ENCODE measurements around the gene NPAS3. TPM values are rescaled to one million over a fixed set of nuclear protein-coding genes. Genes with fewer than 3 reads are reported as not detected.

The NPAS3 gene
- total and polyA plus RNA-seq, 7 donors, result 0.04 to 1.5 (median 0.39) TPM

DNA sequence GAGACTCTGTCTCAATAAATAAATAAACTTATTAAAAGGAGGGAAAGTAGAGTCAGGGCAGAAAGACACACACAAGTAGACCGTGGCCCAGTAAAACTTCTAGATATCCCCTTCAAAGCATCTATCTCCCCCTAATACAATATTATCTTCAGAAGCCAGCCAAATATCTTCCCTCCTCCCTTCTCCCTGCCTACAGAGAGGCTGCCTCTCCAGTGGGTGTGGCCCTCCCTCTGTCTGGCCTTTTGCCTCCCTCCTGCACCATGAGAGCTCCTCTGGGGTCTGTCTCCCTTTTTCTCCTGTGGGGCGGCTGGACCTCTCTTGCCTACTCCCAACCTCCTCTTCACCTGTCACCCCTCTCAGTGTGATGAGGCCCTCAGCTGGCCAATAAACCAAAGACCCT lies 873.0 kb downstream of the NPAS3 start:
- no peaks in the 10 kb centered on the region for H3K36me3 ChIP-seq (ENCODE audit: insufficient read depth in 1 of 2, low read depth in 1 of 2)
- no peak overlapping the region for H3K4me3 ChIP-seq
- no peaks in the 10 kb centered on the region for H3K4me1 ChIP-seq
- no peak for DNase-seq
- TF ChIP-seq, protein P1, sequence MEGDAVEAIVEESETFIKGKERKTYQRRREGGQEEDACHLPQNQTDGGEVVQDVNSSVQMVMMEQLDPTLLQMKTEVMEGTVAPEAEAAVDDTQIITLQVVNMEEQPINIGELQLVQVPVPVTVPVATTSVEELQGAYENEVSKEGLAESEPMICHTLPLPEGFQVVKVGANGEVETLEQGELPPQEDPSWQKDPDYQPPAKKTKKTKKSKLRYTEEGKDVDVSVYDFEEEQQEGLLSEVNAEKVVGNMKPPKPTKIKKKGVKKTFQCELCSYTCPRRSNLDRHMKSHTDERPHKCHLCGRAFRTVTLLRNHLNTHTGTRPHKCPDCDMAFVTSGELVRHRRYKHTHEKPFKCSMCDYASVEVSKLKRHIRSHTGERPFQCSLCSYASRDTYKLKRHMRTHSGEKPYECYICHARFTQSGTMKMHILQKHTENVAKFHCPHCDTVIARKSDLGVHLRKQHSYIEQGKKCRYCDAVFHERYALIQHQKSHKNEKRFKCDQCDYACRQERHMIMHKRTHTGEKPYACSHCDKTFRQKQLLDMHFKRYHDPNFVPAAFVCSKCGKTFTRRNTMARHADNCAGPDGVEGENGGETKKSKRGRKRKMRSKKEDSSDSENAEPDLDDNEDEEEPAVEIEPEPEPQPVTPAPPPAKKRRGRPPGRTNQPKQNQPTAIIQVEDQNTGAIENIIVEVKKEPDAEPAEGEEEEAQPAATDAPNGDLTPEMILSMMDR (IDR thresholded peaks at IDR 0.05), result no peak
- no peak overlapping the region for H3K27ac ChIP-seq
- peaks cover 0 to 2% (median 0%) of the 10 kb centered on the region in 3 donors for H3K27me3 ChIP-seq (ENCODE audit: insufficient read depth in 3 of 3, low read length in 2 of 3)
- ATAC-seq, result no peak
- H3K9me3 ChIP-seq, result no peaks in the 10 kb centered on the region
- WGBS, 3 donors, result 94 to 98% (median 94%) methylated on average over 2 of the region's 2 CpGs
- intact Hi-C loops (cut with DNase I), result no loop called here

GRCh38 chr14:33812181-33812580 lies 873.5 kb downstream of the NPAS3 start:
- WGBS, 3 donors, result 89 to 90% (median 90%) methylated on average over 7 of the region's 7 CpGs
- ATAC-seq (no peak), DNase-seq (no peak)
- Histone ChIP-seq H3K9me3 (no peaks in the 10 kb centered on the region), H3K27me3 (ENCODE audit: insufficient read depth in 3 of 3, low read length in 2 of 3) (peaks cover 0 to 2% (median 0%) of the 10 kb centered on the region in 3 donors), H3K36me3 (ENCODE audit: insufficient read depth in 1 of 2, low read depth in 1 of 2) (no peaks in the 10 kb centered on the region), H3K4me3 (no peak overlapping the region), H3K4me1 (no peaks in the 10 kb centered on the region), H3K27ac (no peak overlapping the region)
- intact Hi-C loops (cut with DNase I), result no loop called here
- TF ChIP-seq, protein P1 (IDR thresholded peaks at IDR 0.05), result no peak

DNA sequence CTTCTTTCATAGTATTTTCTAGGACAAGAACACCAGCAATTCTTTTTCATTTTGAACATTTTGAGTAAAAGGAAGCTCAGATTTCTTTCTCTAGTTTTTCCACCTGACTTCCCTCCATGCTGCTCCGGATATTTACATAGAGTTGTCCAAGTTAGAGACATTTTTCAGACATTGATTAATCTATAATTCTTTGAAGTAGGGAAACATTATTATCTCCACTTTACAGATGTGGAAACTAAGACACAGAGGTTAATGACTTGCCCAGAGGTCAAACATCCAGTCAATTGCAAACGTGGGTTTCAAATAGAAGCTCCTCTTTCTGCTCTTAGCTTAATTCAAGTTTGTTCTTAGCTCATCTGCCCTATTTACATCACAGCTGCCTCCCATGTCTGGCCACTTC lies 873.9 kb downstream of the NPAS3 start:
- TF ChIP-seq, protein P1 (IDR thresholded peaks at IDR 0.05), result no peak
- Histone ChIP-seq H3K4me3 (no peak overlapping the region), H3K4me1 (no peaks in the 10 kb centered on the region), H3K36me3 (ENCODE audit: insufficient read depth in 1 of 2, low read depth in 1 of 2) (no peaks in the 10 kb centered on the region), H3K27ac (no peak overlapping the region), H3K27me3 (ENCODE audit: insufficient read depth in 3 of 3, low read length in 2 of 3) (peaks cover 0 to 2% (median 0%) of the 10 kb centered on the region in 3 donors), H3K9me3 (no peaks in the 10 kb centered on the region)
- DNase-seq (no peak), ATAC-seq (no peak)
- intact Hi-C loops (cut with DNase I), result no loop called here
- WGBS, 3 donors, result 55 to 63% (median 56%) methylated on average over 2 of the region's 2 CpGs

GRCh38 chr14:33814010-33814409 lies 875.3 kb downstream of the NPAS3 start:
- 71 to 75% (median 71%) methylated on average over 2 of the region's 2 CpGs for WGBS, 3 donors
- intact Hi-C loops (cut with DNase I), result no loop called here

More at GRCh38 chr14:33814010-33814409, 875.3 kb downstream of the NPAS3 start:
- TF ChIP-seq, protein P1 (IDR thresholded peaks at IDR 0.05), result no peak
- Histone ChIP-seq H3K4me3 (no peak overlapping the region), H3K27me3 (ENCODE audit: insufficient read depth in 3 of 3, low read length in 2 of 3) (peaks cover 0 to 2% (median 0%) of the 10 kb centered on the region in 3 donors), H3K4me1 (no peaks in the 10 kb centered on the region), H3K9me3 (no peaks in the 10 kb centered on the region), H3K27ac (no peak overlapping the region), H3K36me3 (ENCODE audit: insufficient read depth in 1 of 2, low read depth in 1 of 2) (no peaks in the 10 kb centered on the region)
- DNase-seq (no peak), ATAC-seq (no peak)

Measured in psoas muscle (tissue), 8 donors.